Neural cell (in vitro differentiated cells): Measurements from ENCODE around the gene DMP1. TPM values are rescaled to one million over a fixed set of nuclear protein-coding genes. Genes with fewer than 3 reads are reported as not detected.

Experiments used
- H2AFZ ChIP-seq: fragments of 200-600, 300-800 bp; sonication (generic), shearing (Covaris generic); 2 replicates; pipeline ENCODE4 v1.6.0; 2014; ENCODE audit warnings: low read depth, mild to moderate bottlenecking, antibody characterized with exemption, low read length, moderate library complexity
- H3F3A ChIP-seq: fragments of 200-600 bp; shearing (Covaris generic); 2 replicates; pipeline ENCODE4 v1.6.1; 2016; ENCODE audit warnings: mild to moderate bottlenecking, moderate library complexity, mixed read lengths, antibody characterized with exemption, low read length; ENCODE audit not compliant: insufficient read depth, poor library complexity, severe bottlenecking
- H3K27ac ChIP-seq: fragments of 200-600, 300-800 bp; sonication (generic), shearing (Covaris generic); 2 replicates; pipeline ENCODE4 v1.5.1; 2014; ENCODE audit warnings: mild to moderate bottlenecking, low read length, moderate library complexity
- H3K27me3 ChIP-seq: fragments of 300-800, 200-600 bp; sonication (generic), shearing (Covaris generic); 2 replicates; pipeline ENCODE4 v1.6.0; 2014; ENCODE audit warnings: mild to moderate bottlenecking, low read depth, low read length, moderate library complexity; ENCODE audit not compliant: insufficient read depth
- H3K36me3 ChIP-seq: fragments of 300-800, 200-600 bp; sonication (generic), shearing (Covaris generic); 2 replicates; pipeline ENCODE4 v1.5.1; 2014; ENCODE audit warnings: mild to moderate bottlenecking, antibody characterized with exemption, low read length, moderate library complexity; ENCODE audit not compliant: insufficient read depth
- H3K4me2 ChIP-seq: fragments of 300-800, 200-600 bp; sonication (generic), shearing (Covaris generic); 2 replicates; pipeline ENCODE4 v1.6.0; 2014; ENCODE audit warnings: mild to moderate bottlenecking, low read length
- H3K4me3 ChIP-seq: fragments of 300-800, 200-600 bp; sonication (generic), shearing (Covaris generic); 2 replicates; pipeline ENCODE4 v1.5.1; 2014; ENCODE audit warnings: mild to moderate bottlenecking, low read length, moderate library complexity
- H3K79me2 ChIP-seq: fragments of 200-600 bp; shearing (Covaris generic); replicated peaks from 2 replicates; pipeline ENCODE4 v1.6.0; 2014; ENCODE audit warnings: mild to moderate bottlenecking, low read length, moderate library complexity; ENCODE audit not compliant: insufficient read depth
- H3K9ac ChIP-seq: fragments of 300-800, 200-600 bp; sonication (generic), shearing (Covaris generic); 2 replicates; pipeline ENCODE4 v1.6.1; 2016; ENCODE audit warnings: mild to moderate bottlenecking, low read length, mixed read lengths
- H3K9me2 ChIP-seq: fragments of 200-600 bp; shearing (Covaris generic); 2 replicates; pipeline ENCODE4 v1.6.1; 2016; ENCODE audit warnings: mild to moderate bottlenecking, low read length, mixed read lengths; ENCODE audit not compliant: insufficient read depth
- H3K9me3 ChIP-seq: fragments of 200-600, 300-800 bp; sonication (generic), shearing (Covaris generic); 2 replicates; pipeline ENCODE4 v1.6.1; 2016; ENCODE audit warnings: mild to moderate bottlenecking, mixed run types, low read length, moderate library complexity, mixed read lengths
- H4K20me1 ChIP-seq: fragments of 200-600 bp; shearing (Covaris generic); 2 replicates; pipeline ENCODE4 v1.6.1; 2016; ENCODE audit warnings: mild to moderate bottlenecking, mixed run types; ENCODE audit not compliant: insufficient read depth
- EP300 ChIP-seq: fragments of 450-650 bp; conservative IDR thresholded peaks from 2 replicates; pipeline ENCODE4 v1.6.1; 2014; ENCODE audit warnings: antibody characterized with exemption, mild to moderate bottlenecking, moderate library complexity; ENCODE audit not compliant: poor library complexity, severe bottlenecking
- EZH2 ChIP-seq: fragments of 200-600, 300-800 bp; shearing (Covaris generic), sonication (generic); IDR thresholded peaks from 2 replicates; pipeline ENCODE4 v1.6.1; 2014; ENCODE audit warnings: antibody characterized with exemption, low read length, borderline replicate concordance, mild to moderate bottlenecking; ENCODE audit not compliant: insufficient read depth, poor library complexity, severe bottlenecking
- MXI1 ChIP-seq: fragments of 450-650 bp; conservative IDR thresholded peaks from 2 replicates; pipeline ENCODE4 v1.6.1; 2014; ENCODE audit warnings: antibody characterized with exemption, mild to moderate bottlenecking; ENCODE audit not compliant: poor library complexity, severe bottlenecking
- POLR2AphosphoS5 ChIP-seq: IDR thresholded peaks from 2 replicates; pipeline ENCODE4 v1.6.1; 2012
- RAD21 ChIP-seq: fragments of 450-650 bp; conservative IDR thresholded peaks from 2 replicates; pipeline ENCODE4 v1.6.1; 2014; ENCODE audit warnings: antibody characterized with exemption, mild to moderate bottlenecking, moderate library complexity
- SMC3 ChIP-seq: fragments of 450-650 bp; conservative IDR thresholded peaks from 2 replicates; pipeline ENCODE4 v1.6.1; 2014; ENCODE audit warnings: antibody characterized with exemption, mild to moderate bottlenecking, moderate library complexity; ENCODE audit not compliant: poor library complexity
- TAF1 ChIP-seq: IDR thresholded peaks from 2 replicates; pipeline ENCODE4 v1.6.1; 2012; ENCODE audit warnings: low read depth
- polyA plus RNA-seq: library from polyadenylated mRNA; depleted of rRNA; stranded (reverse); fragments of >200 nt; gene quantifications from 2 replicates; pipeline ENCODE4 v1.2.3, GENCODE V29; 2014
- TF ChIP-seq, protein P1 (sequence below): IDR thresholded peaks from 2 replicates; pipeline ENCODE4 v1.6.1; 2012; ENCODE audit warnings: borderline replicate concordance
- TF ChIP-seq, protein P2 (sequence below): fragments of 450-650 bp; IDR thresholded peaks from 2 replicates; pipeline ENCODE4 v1.5.1; 2014; ENCODE audit warnings: antibody characterized with exemption, mild to moderate bottlenecking, moderate library complexity; ENCODE audit not compliant: poor library complexity, severe bottlenecking

The DMP1 gene
- polyA plus RNA-seq, 1 donor from 2014 or later = 0.48 TPM

- Histone ChIP-seq H3K79me2 (no peaks in the 10 kb centered on the region), H3K36me3 (no peaks in the 10 kb centered on the region), H3K27me3 (no peaks in the 10 kb centered on the region), H3K9ac (no peak overlapping the region), H3K4me3 (no peak overlapping the region), H3K9me3 (no peaks in the 10 kb centered on the region), H3K4me2 (no peak overlapping the region), H3F3A (no peaks in the 10 kb centered on the region), H4K20me1 (no peaks in the 10 kb centered on the region), H2AFZ (no peak overlapping the region), H3K27ac (no peak overlapping the region), H3K9me2 (no peaks in the 10 kb centered on the region)
- TF ChIP-seq EP300 (no peak), POLR2AphosphoS5 (no peak), EZH2 (no peak), MXI1 (no peak), SMC3 (no peak), TAF1 (no peak), RAD21 (no peak)
- TF ChIP-seq, protein P1, sequence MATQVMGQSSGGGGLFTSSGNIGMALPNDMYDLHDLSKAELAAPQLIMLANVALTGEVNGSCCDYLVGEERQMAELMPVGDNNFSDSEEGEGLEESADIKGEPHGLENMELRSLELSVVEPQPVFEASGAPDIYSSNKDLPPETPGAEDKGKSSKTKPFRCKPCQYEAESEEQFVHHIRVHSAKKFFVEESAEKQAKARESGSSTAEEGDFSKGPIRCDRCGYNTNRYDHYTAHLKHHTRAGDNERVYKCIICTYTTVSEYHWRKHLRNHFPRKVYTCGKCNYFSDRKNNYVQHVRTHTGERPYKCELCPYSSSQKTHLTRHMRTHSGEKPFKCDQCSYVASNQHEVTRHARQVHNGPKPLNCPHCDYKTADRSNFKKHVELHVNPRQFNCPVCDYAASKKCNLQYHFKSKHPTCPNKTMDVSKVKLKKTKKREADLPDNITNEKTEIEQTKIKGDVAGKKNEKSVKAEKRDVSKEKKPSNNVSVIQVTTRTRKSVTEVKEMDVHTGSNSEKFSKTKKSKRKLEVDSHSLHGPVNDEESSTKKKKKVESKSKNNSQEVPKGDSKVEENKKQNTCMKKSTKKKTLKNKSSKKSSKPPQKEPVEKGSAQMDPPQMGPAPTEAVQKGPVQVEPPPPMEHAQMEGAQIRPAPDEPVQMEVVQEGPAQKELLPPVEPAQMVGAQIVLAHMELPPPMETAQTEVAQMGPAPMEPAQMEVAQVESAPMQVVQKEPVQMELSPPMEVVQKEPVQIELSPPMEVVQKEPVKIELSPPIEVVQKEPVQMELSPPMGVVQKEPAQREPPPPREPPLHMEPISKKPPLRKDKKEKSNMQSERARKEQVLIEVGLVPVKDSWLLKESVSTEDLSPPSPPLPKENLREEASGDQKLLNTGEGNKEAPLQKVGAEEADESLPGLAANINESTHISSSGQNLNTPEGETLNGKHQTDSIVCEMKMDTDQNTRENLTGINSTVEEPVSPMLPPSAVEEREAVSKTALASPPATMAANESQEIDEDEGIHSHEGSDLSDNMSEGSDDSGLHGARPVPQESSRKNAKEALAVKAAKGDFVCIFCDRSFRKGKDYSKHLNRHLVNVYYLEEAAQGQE = no peak
- TF ChIP-seq, protein P2, sequence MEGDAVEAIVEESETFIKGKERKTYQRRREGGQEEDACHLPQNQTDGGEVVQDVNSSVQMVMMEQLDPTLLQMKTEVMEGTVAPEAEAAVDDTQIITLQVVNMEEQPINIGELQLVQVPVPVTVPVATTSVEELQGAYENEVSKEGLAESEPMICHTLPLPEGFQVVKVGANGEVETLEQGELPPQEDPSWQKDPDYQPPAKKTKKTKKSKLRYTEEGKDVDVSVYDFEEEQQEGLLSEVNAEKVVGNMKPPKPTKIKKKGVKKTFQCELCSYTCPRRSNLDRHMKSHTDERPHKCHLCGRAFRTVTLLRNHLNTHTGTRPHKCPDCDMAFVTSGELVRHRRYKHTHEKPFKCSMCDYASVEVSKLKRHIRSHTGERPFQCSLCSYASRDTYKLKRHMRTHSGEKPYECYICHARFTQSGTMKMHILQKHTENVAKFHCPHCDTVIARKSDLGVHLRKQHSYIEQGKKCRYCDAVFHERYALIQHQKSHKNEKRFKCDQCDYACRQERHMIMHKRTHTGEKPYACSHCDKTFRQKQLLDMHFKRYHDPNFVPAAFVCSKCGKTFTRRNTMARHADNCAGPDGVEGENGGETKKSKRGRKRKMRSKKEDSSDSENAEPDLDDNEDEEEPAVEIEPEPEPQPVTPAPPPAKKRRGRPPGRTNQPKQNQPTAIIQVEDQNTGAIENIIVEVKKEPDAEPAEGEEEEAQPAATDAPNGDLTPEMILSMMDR = no peak
Measured at GRCh38 chr4:87644286-87644685, 5.8 kb upstream of the DMP1 start.

GRCh38 chr4:87650938-87651337, 858 bp downstream of the DMP1 start:
- Histone ChIP-seq H3F3A (no peaks in the 10 kb centered on the region), H3K27ac (no peak overlapping the region), H3K9ac (no peak overlapping the region), H3K27me3 (no peaks in the 10 kb centered on the region), H3K79me2 (no peaks in the 10 kb centered on the region), H3K4me3 (no peak overlapping the region), H4K20me1 (no peaks in the 10 kb centered on the region), H3K4me2 (no peak overlapping the region), H3K9me3 (no peaks in the 10 kb centered on the region), H2AFZ (no peak overlapping the region), H3K36me3 (no peaks in the 10 kb centered on the region), H3K9me2 (no peaks in the 10 kb centered on the region)
- TF ChIP-seq EZH2 = no peak
- TF ChIP-seq SMC3 = no peak
- no peak for TF ChIP-seq TAF1
- TF ChIP-seq MXI1 = no peak
- TF ChIP-seq RAD21 = no peak
- TF ChIP-seq, protein P2 = no peak
- TF ChIP-seq POLR2AphosphoS5 = no peak
- TF ChIP-seq, protein P1 = no peak
- TF ChIP-seq EP300 = no peak
